ENCODE data around the gene CIPC.

DNA sequence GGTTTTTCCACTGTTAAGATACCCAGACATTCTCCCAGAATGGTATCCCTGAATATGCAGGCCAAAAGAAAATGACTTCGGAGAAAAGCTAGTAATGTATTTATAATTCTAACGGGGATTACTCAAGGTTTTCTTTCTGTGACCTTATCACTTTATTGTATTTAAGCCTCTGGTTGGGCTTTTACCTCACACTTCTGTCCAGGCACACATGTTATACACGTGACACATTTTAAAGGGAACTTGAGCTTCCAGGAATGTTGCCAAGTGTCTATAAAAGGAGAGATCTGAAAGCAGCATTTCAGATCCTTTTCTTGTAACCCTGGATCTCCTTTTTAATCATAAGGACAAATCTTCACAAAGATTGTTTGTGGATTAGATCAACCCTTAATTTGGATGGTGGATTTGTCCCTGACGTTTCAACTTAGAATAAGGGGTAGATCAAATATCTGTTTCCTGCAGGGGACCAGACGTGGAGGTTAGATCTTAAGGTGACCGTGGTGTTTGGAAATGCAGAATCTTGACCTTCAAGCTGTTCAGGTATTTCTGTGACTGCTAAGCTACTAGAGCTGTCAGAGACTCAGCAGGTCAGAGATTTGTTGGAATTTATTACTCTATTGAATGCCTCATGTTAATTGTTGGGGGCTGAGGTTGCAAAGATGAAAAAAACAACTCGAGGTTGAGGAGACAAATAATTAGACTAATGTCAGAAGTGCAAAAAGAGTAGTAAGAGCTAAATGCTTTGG, 1.5 kb downstream of the CIPC start:
- TF ChIP-seq, protein P1, sequence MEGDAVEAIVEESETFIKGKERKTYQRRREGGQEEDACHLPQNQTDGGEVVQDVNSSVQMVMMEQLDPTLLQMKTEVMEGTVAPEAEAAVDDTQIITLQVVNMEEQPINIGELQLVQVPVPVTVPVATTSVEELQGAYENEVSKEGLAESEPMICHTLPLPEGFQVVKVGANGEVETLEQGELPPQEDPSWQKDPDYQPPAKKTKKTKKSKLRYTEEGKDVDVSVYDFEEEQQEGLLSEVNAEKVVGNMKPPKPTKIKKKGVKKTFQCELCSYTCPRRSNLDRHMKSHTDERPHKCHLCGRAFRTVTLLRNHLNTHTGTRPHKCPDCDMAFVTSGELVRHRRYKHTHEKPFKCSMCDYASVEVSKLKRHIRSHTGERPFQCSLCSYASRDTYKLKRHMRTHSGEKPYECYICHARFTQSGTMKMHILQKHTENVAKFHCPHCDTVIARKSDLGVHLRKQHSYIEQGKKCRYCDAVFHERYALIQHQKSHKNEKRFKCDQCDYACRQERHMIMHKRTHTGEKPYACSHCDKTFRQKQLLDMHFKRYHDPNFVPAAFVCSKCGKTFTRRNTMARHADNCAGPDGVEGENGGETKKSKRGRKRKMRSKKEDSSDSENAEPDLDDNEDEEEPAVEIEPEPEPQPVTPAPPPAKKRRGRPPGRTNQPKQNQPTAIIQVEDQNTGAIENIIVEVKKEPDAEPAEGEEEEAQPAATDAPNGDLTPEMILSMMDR (IDR thresholded peaks at IDR 0.05; ENCODE audit: insufficient read depth, low read length): no peak
- TF ChIP-seq GABPA (IDR thresholded peaks at IDR 0.05; ENCODE audit: low read depth) (no peak), POLR2AphosphoS5 (IDR thresholded peaks at IDR 0.05; ENCODE audit: low read depth) (no peak), SPI1 (IDR thresholded peaks at IDR 0.05; ENCODE audit: borderline replicate concordance, low read depth) (no peak)
- TF ChIP-seq, protein P2, sequence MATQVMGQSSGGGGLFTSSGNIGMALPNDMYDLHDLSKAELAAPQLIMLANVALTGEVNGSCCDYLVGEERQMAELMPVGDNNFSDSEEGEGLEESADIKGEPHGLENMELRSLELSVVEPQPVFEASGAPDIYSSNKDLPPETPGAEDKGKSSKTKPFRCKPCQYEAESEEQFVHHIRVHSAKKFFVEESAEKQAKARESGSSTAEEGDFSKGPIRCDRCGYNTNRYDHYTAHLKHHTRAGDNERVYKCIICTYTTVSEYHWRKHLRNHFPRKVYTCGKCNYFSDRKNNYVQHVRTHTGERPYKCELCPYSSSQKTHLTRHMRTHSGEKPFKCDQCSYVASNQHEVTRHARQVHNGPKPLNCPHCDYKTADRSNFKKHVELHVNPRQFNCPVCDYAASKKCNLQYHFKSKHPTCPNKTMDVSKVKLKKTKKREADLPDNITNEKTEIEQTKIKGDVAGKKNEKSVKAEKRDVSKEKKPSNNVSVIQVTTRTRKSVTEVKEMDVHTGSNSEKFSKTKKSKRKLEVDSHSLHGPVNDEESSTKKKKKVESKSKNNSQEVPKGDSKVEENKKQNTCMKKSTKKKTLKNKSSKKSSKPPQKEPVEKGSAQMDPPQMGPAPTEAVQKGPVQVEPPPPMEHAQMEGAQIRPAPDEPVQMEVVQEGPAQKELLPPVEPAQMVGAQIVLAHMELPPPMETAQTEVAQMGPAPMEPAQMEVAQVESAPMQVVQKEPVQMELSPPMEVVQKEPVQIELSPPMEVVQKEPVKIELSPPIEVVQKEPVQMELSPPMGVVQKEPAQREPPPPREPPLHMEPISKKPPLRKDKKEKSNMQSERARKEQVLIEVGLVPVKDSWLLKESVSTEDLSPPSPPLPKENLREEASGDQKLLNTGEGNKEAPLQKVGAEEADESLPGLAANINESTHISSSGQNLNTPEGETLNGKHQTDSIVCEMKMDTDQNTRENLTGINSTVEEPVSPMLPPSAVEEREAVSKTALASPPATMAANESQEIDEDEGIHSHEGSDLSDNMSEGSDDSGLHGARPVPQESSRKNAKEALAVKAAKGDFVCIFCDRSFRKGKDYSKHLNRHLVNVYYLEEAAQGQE (IDR thresholded peaks at IDR 0.05; ENCODE audit: insufficient replicate concordance, low read depth): no peak

Data from HL-60 (cell line).